GM12878 (cell line): Measurements from ENCODE around the gene UNC119. TPM values are rescaled to one million over a fixed set of nuclear protein-coding genes. Genes with fewer than 3 reads are reported as not detected.

ENCODE experiments used
- ATAC-seq: fragments of 200-7000 bp; cut with Tn5 transposase; 3 replicates; pipeline ENCODE4 v1.9.1; 2020; ENCODE audit warnings: mild to moderate bottlenecking, moderate library complexity
- BruUV-seq: library from RNA; stranded (reverse); fragments of 400-500 nt; replicated peaks from 2 replicates; lab custom pipeline; 2021; lab: Mats Ljungman, UMichigan
- CTCF ChIA-PET: fragments of 300-600 bp; sonication (Branson Sonifier 250); formaldehyde crosslinking; extraction: SDS; loops from one replicate; lab custom pipeline; 2021; ENCODE audit warnings: inconsistent platforms; lab: Yijun Ruan, JAX
- POLR2A ChIA-PET: fragments of 350-600 bp; formaldehyde crosslinking; extraction: SDS; loops from one replicate; lab custom pipeline; 2021; ENCODE audit warnings: inconsistent platforms; lab: Charles Lee
- RAD21 ChIA-PET: fragments of 300-600 bp; sonication (Branson Sonifier 250); formaldehyde crosslinking; loops from one replicate; lab custom pipeline; 2023; ENCODE audit warnings: antibody characterized with exemption; ENCODE audit not compliant: unreplicated experiment; lab: Charles Lee
- SMC1A ChIA-PET: fragments of 300-600 bp; sonication (Branson Sonifier 250); formaldehyde crosslinking; loops from one replicate; lab custom pipeline; 2023; ENCODE audit not compliant: unreplicated experiment, uncharacterized antibody; lab: Charles Lee
- DNase-seq: peaks from one replicate; pipeline ENCODE4 v3.0.0-alpha.2; 2011; ENCODE audit warnings: low read depth, low spot score
- FAIRE-seq: peaks from 3 replicates; lab custom pipeline; 2011; peaks lifted over from hg19 to GRCh38; lab: Jason Lieb, UNC
- H2AFZ ChIP-seq: 2 replicates; pipeline ENCODE4 v1.6.0; 2011; ENCODE audit warnings: low read depth, low read length, control low read depth; ENCODE audit not compliant: control insufficient read depth
- H3K27ac ChIP-seq: 2 replicates; pipeline ENCODE4 v1.5.1; 2011; ENCODE audit warnings: control low read depth; ENCODE audit not compliant: control insufficient read depth, insufficient read depth
- H3K27me3 ChIP-seq, 2 experiments: replicated peaks in 1 of 2; 2 replicates each; pipeline versions ENCODE4 v1.6.0 to v1.6.1; 2011; ENCODE audit warnings: low read length in 1 of 2; ENCODE audit not compliant: control insufficient read depth in 2 of 2, insufficient read depth in 2 of 2
- H3K36me3 ChIP-seq, 2 experiments: 2 replicates each; pipeline ENCODE4 v1.5.1; 2011; ENCODE audit warnings: low read length in 1 of 2; ENCODE audit not compliant: control insufficient read depth in 2 of 2, insufficient read depth in 2 of 2
- H3K4me1 ChIP-seq: 2 replicates; pipeline ENCODE4 v1.6.1; 2011; ENCODE audit warnings: mild to moderate bottlenecking, low read length, moderate library complexity, mixed read lengths; ENCODE audit not compliant: control insufficient read depth, insufficient read depth
- H3K4me2 ChIP-seq: 2 replicates; pipeline ENCODE4 v1.6.0; 2011; ENCODE audit warnings: control low read depth; ENCODE audit not compliant: control insufficient read depth, insufficient read depth
- H3K4me3 ChIP-seq: fragments of 200-600 bp; sonication (generic); 2 replicates; pipeline ENCODE4 v1.5.1; 2016
- H3K79me2 ChIP-seq: 2 replicates; pipeline ENCODE4 v1.6.0; 2011; ENCODE audit warnings: low read length; ENCODE audit not compliant: control insufficient read depth, insufficient read depth
- H3K9ac ChIP-seq: 2 replicates; pipeline ENCODE4 v1.8.0; 2011; ENCODE audit warnings: low read length, control low read depth, mixed read lengths; ENCODE audit not compliant: control insufficient read depth, insufficient read depth
- H3K9me3 ChIP-seq: replicated peaks from 3 replicates; pipeline ENCODE4 v1.5.1; 2011; ENCODE audit warnings: mild to moderate bottlenecking, low read length; ENCODE audit not compliant: control insufficient read depth, insufficient read depth
- H4K20me1 ChIP-seq: 2 replicates; pipeline ENCODE4 v1.6.0; 2011; ENCODE audit not compliant: control insufficient read depth, insufficient read depth
- EP300 ChIP-seq, 2 experiments: fragments of 150-350 bp in 1 of 2; IDR thresholded peaks; 2 replicates each; pipeline ENCODE4 v1.6.1; 2011 to 2012; ENCODE audit warnings: low read depth in 2 of 2, low read length in 2 of 2, borderline replicate concordance in 1 of 2, improper control_type of control experiment in 1 of 2, inconsistent platforms in 1 of 2; ENCODE audit not compliant: control insufficient read depth in 1 of 2
- HDAC2 ChIP-seq: fragments of 200-600 bp; sonication (generic); IDR thresholded peaks from 2 replicates; pipeline ENCODE4 v1.6.1; 2017
- IKZF2 ChIP-seq, 2 experiments: fragments of 450-650 bp; IDR thresholded peaks; 2 replicates each; pipeline ENCODE4 v1.6.1; 2017; ENCODE audit warnings: mild to moderate bottlenecking in 2 of 2, moderate library complexity in 2 of 2
- LARP7 ChIP-seq: fragments of 450-650 bp; IDR thresholded peaks from 2 replicates; pipeline ENCODE4 v1.6.1; 2017; ENCODE audit warnings: mild to moderate bottlenecking
- NFIC ChIP-seq: IDR thresholded peaks from 2 replicates; pipeline ENCODE4 v1.6.1; 2012; ENCODE audit warnings: low read depth, mild to moderate bottlenecking, inconsistent platforms, low read length, moderate library complexity
- NFXL1 ChIP-seq: fragments of 450-650 bp; IDR thresholded peaks from 2 replicates; pipeline ENCODE4 v1.6.1; 2017; ENCODE audit warnings: antibody characterized with exemption, mild to moderate bottlenecking, borderline replicate concordance
- NR2F1 ChIP-seq: fragments of 450-650 bp; conservative IDR thresholded peaks from 2 replicates; pipeline ENCODE4 v1.6.1; 2017; ENCODE audit warnings: mild to moderate bottlenecking
- RAD21 ChIP-seq: IDR thresholded peaks from 2 replicates; pipeline ENCODE4 v1.6.1; 2011; ENCODE audit warnings: mild to moderate bottlenecking, low read depth, low read length, moderate library complexity; ENCODE audit not compliant: insufficient read depth
- RB1 ChIP-seq: fragments of 450-650 bp; formaldehyde crosslinking; IDR thresholded peaks from 2 replicates; pipeline ENCODE4 v1.6.1; 2017; ENCODE audit warnings: mild to moderate bottlenecking, borderline replicate concordance
- RFX5 ChIP-seq: IDR thresholded peaks from 2 replicates; pipeline ENCODE4 v1.6.1; 2011; ENCODE audit warnings: low read depth, low read length, improper control_type of control experiment
- SMAD1 ChIP-seq: fragments of 450-650 bp; IDR thresholded peaks from 2 replicates; pipeline ENCODE4 v1.6.1; 2018; ENCODE audit warnings: mild to moderate bottlenecking, low read depth; ENCODE audit not compliant: partially characterized antibody
- TARDBP ChIP-seq: IDR thresholded peaks from 2 replicates; pipeline ENCODE4 v1.6.1; 2016; ENCODE audit warnings: borderline replicate concordance
- TBL1XR1 ChIP-seq: IDR thresholded peaks from 2 replicates; pipeline ENCODE4 v1.6.1; 2012; ENCODE audit warnings: low read depth, low read length, improper control_type of control experiment
- WRNIP1 ChIP-seq: IDR thresholded peaks from 2 replicates; pipeline ENCODE4 v1.6.1; 2011; ENCODE audit warnings: low read depth, low read length, improper control_type of control experiment, borderline replicate concordance
- WGBS: methylation state at CpG from one replicate; pipeline ENCODE4 v1.1.6; 2016; ENCODE audit warnings: low lambda C conversion rate; ENCODE audit not compliant: insufficient replicate concordance, insufficient coverage; ENCODE audit errors: missing lambda C conversion rate; 5-methylcytosine and 5-hydroxymethylcytosine counted together
- in situ Hi-C: fragments of 300-500 bp; cut with MboI; formaldehyde crosslinking; loops from 9 replicates; pipeline ENCODE4 v1.14.3; 2018; ENCODE audit warnings: mixed read lengths
- intact Hi-C: fragments of 100-400 bp; cut with micrococcal nuclease; formaldehyde crosslinking; loops from one replicate; pipeline ENCODE4 v1.14.2; 2022; ENCODE audit not compliant: unreplicated experiment
- polyA plus RNA-seq, 11 experiments: library from polyadenylated mRNA; depleted of rRNA in 4 of 11; unstranded in 6 of 11; stranded (reverse) in 5 of 11; fragments of >200 nt; fragmentation: Nextera tagmentation in 4 of 11; fragmentation: Illumina TruSeq in 1 of 11; extraction: Ambion mirVana in 4 of 11; extraction: Trizol in 1 of 11; gene quantifications; 1 replicate in 1 of 11; 2 replicates in 10 of 11; pipeline versions ENCODE4 v1.2.1 to v1.2.3, GENCODE V29; 2011 to 2016; ENCODE audit warnings: inconsistent platforms in 2 of 11, missing spikeins in 2 of 11, low read depth in 1 of 11
- total RNA-seq, 4 experiments: library from RNA; depleted of rRNA in 3 of 4; stranded (reverse); fragments of >200 nt in 3 of 4; fragmentation: Illumina TruSeq in 1 of 4; extraction: Trizol in 1 of 4; gene quantifications; 2 replicates each; pipeline versions ENCODE4 v1.2.1 to v1.2.3, GENCODE V29; 2013 to 2021
- TF ChIP-seq, protein P1 (sequence below): IDR thresholded peaks from 2 replicates; pipeline ENCODE4 v1.6.1; 2012; ENCODE audit warnings: low read depth, low read length, improper control_type of control experiment

Gene UNC119
- total and polyA plus RNA-seq, 10 of the 15 experiments (the other 5 are each of a cell fraction or from before 2014, with no cell fraction given), result 2.7 to 436 (median 57.8) TPM

DNA sequence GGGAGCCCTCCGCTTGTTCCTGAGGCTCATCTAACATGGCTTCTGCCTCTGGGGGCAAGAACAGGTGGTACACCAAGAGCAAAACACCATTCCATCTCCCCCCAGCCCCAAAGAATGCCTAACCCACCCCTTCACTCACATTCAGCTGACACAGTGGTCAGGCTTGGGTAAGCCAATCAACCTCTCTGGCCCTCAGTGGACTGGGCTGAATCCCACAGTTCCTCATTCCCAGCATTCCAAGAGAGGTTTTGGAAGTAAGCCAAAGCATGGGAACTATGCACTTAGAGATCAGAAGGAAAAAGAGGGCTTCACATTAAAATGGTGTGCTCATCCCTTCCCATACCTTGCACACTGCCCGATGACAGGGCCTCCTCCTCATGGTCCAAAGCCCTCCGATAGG is 11.1 kb upstream of the UNC119 start:
- no peak overlapping the region for H3K4me3 ChIP-seq
- H3K9ac ChIP-seq, result no peak overlapping the region
- in situ Hi-C loops, result loop anchor here (25.0 kb wide), 1 partner anchor 1076 kb away; no protein-coding TSS in a partner anchor
- no peaks in the 10 kb centered on the region for H3K9me3 ChIP-seq
- CTCF ChIA-PET, result no interaction called here
- no peak for FAIRE-seq
- SMC1A ChIA-PET, result no interaction called here
- H3K27ac ChIP-seq, result no peak overlapping the region
- no peak for DNase-seq
- H3K27me3 ChIP-seq, result no peaks in the 10 kb centered on the region
- no peaks in the 10 kb centered on the region for H4K20me1 ChIP-seq
- ATAC-seq, result no peak
- H3K4me2 ChIP-seq, result no peak overlapping the region
- 100% methylated on average over 3 of the region's 3 CpGs for WGBS
- H3K36me3 ChIP-seq, result peaks cover 15 to 24% of the 10 kb centered on the region in 2 experiments
- peaks cover 15% of the 10 kb centered on the region for H3K4me1 ChIP-seq
- RAD21 ChIA-PET, result no interaction called here
- intact Hi-C loops, result no loop called here
- H3K79me2 ChIP-seq, result peaks cover 42% of the 10 kb centered on the region
- POLR2A ChIA-PET, result interaction anchor here (0.6 kb wide), 1 partner anchor 346 kb away, joined by 3 read pairs; no protein-coding TSS in a partner anchor
- H2AFZ ChIP-seq, result no peak overlapping the region
- BruUV-seq, result no TSS peak
- TF ChIP-seq RAD21, result no peak
- no peak for TF ChIP-seq RB1

DNA sequence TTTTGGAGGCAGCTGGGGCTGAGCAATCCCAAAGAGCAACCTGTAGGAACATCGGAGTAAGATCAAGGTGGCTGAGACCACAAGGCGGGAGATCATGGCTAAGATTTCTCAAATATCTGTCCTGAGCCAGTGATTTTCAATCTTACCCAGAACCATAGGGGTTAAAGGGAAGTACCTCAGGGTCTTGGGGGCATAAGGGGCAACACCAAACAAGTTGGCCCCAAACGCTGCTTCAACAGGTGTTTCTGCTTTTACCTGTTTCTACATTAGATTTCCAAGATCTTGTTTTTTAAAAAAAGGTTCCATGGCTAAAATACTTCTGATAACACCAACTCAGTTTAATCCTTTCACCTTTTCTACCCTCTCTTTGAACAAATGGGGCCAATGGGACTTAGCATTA is 2.6 kb upstream of the UNC119 start:
- POLR2A ChIA-PET, result interaction anchor here (1.5 kb wide), 1 partner anchor 21 kb away, joined by 3 read pairs; the partner anchor contains the start of gene ALDOC
- no peaks in the 10 kb centered on the region for H3K9me3 ChIP-seq
- WGBS, result 96% methylated on average over 3 of the region's 3 CpGs
- H2AFZ ChIP-seq, result no peak overlapping the region
- H3K79me2 ChIP-seq, result peaks cover 24% of the 10 kb centered on the region
- BruUV-seq, result no TSS peak
- no peak overlapping the region for H3K27ac ChIP-seq
- no peak for TF ChIP-seq EP300 (IDR thresholded peaks at IDR 0.05; ENCODE audit: borderline replicate concordance in 1 of 2, control insufficient read depth in 1 of 2, low read depth in 2 of 2, low read length in 2 of 2)
- no peak for TF ChIP-seq HDAC2
- no peak for TF ChIP-seq LARP7
- TF ChIP-seq SMAD1, result no peak
- TF ChIP-seq NFIC, result no peak
- no peak for TF ChIP-seq TARDBP
- no peak for TF ChIP-seq IKZF2 (IDR thresholded peaks at IDR 0.05)
- TF ChIP-seq RFX5, result no peak
- TF ChIP-seq, protein P1, sequence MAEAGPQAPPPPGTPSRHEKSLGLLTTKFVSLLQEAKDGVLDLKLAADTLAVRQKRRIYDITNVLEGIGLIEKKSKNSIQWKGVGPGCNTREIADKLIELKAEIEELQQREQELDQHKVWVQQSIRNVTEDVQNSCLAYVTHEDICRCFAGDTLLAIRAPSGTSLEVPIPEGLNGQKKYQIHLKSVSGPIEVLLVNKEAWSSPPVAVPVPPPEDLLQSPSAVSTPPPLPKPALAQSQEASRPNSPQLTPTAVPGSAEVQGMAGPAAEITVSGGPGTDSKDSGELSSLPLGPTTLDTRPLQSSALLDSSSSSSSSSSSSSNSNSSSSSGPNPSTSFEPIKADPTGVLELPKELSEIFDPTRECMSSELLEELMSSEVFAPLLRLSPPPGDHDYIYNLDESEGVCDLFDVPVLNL, result no peak
- no peak for TF ChIP-seq NR2F1
- no peak for TF ChIP-seq WRNIP1
- TF ChIP-seq NFXL1, result no peak
- no peak for TF ChIP-seq TBL1XR1
- H3K4me1 ChIP-seq, result peaks cover 7% of the 10 kb centered on the region
- RAD21 ChIA-PET, result interaction anchor here (8.3 kb wide), 1 partner anchor 14 kb away, joined by 102 read pairs; the partner anchor contains the start of gene PIGS
- no peak overlapping the region for H3K4me2 ChIP-seq
- CTCF ChIA-PET, result no interaction called here
- H3K27me3 ChIP-seq, result no peaks in the 10 kb centered on the region
- no peak for FAIRE-seq
- ATAC-seq, result no peak
- peaks cover 30 to 36% of the 10 kb centered on the region in 2 experiments for H3K36me3 ChIP-seq
- no peak overlapping the region for H3K9ac ChIP-seq
- no peaks in the 10 kb centered on the region for H4K20me1 ChIP-seq
- SMC1A ChIA-PET, result interaction anchor here (1.0 kb wide), 1 partner anchor 54 kb away, joined by 3 read pairs; no protein-coding TSS in a partner anchor
- no peak overlapping the region for H3K4me3 ChIP-seq
- in situ Hi-C loops (loop anchor here (25.0 kb wide), 1 partner anchor 1068 kb away; no protein-coding TSS in a partner anchor), intact Hi-C loops (loop anchor here (10.0 kb wide), 1 partner anchor 160 kb away; the partner anchor contains the start of genes PROCA1, RAB34 and RPL23A)
- no peak for DNase-seq
